GM18520 (cell line): ENCODE measurements around the gene STK31.
"Not testable (repeated sequence)": the region's sequence is repeated elsewhere in the genome, so short reads cannot be mapped to it uniquely, and the experiment has no call there.

Experiments used
- ATAC-seq: cut with Tn5 transposase; IDR thresholded peaks from one replicate; pipeline ENCODE4 v1.9.1; 2021; ENCODE audit not compliant: unreplicated experiment

The STK31 gene

GRCh38 chr7:23713285-23714149, 3.5 kb downstream of the STK31 start:
- ATAC-seq = no peak

GRCh38 chr7:23714150-23714464, 4.1 kb downstream of the STK31 start:
- no peak for ATAC-seq

GRCh38 chr7:23714579-23714978, 4.6 kb downstream of the STK31 start:
- ATAC-seq = no peak

GRCh38 chr7:23715099-23715498, 5.1 kb downstream of the STK31 start:
- no peak for ATAC-seq

- ATAC-seq = no peak
Measured at GRCh38 chr7:23717788-23718187, 7.8 kb downstream of the STK31 start.

GRCh38 chr7:23721456-23721855, 11.4 kb downstream of the STK31 start:
- ATAC-seq = no peak

GRCh38 chr7:23722587-23723216, 12.7 kb downstream of the STK31 start:
- ATAC-seq = not testable (repeated sequence)

- ATAC-seq = not testable (repeated sequence)
Measured at GRCh38 chr7:23724113-23724512, 14.1 kb downstream of the STK31 start.

GRCh38 chr7:23742051-23742450, 32.0 kb downstream of the STK31 start:
- ATAC-seq = no peak

GRCh38 chr7:23743226-23743625, 33.2 kb downstream of the STK31 start:
- ATAC-seq = no peak

GRCh38 chr7:23746629-23747028, 36.6 kb downstream of the STK31 start:
- no peak for ATAC-seq

- ATAC-seq = no peak
Measured at GRCh38 chr7:23751852-23752251, 41.8 kb downstream of the STK31 start.

GRCh38 chr7:23758839-23759238, 48.8 kb downstream of the STK31 start:
- ATAC-seq = not testable (repeated sequence)

GRCh38 chr7:23759671-23760391, 49.8 kb downstream of the STK31 start:
- ATAC-seq = no peak

GRCh38 chr7:23765943-23766342, 55.9 kb downstream of the STK31 start:
- ATAC-seq = no peak

GRCh38 chr7:23767514-23767913, 57.5 kb downstream of the STK31 start:
- ATAC-seq = no peak

GRCh38 chr7:23768022-23768421, 58.0 kb downstream of the STK31 start:
- no peak for ATAC-seq

GRCh38 chr7:23779185-23779800, 69.3 kb downstream of the STK31 start:
- ATAC-seq = not testable (repeated sequence)

- no peak for ATAC-seq
Measured at GRCh38 chr7:23783115-23783514, 73.1 kb downstream of the STK31 start.

GRCh38 chr7:23787272-23787671, 77.3 kb downstream of the STK31 start:
- no peak for ATAC-seq

- no peak for ATAC-seq
Measured at GRCh38 chr7:23788843-23789242, 78.8 kb downstream of the STK31 start.
